ENCODE data around the gene CHMP2A.
A peak's percentile ranks its signal among the peaks of the same experiment; 100 is the strongest.

The CHMP2A gene

DNA sequence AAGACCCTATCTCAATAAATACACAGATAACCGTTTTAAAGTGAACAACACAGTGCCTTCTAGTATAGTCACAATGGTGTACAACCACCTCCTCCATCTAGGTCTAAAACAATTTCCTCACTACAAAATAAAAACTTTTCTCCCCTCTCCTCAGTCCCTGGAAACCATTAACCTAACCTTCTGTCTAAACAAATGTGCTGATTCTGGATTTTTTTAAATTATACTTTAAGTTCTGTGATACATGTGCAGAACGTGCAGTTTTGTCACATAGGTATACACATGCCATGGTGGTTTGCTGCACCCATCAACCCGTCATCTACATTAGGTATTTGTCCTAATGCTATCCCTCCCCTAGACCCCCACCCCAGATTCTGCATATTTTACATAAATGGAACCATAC is 25.5 kb downstream of the CHMP2A start:
- no peak overlapping the region for H3K9ac ChIP-seq
- H3K9me3 ChIP-seq (ENCODE audit: control insufficient read depth, low read length) = no peaks in the 10 kb centered on the region
- H3K27ac ChIP-seq = no peak overlapping the region
- TF ChIP-seq, protein P1, sequence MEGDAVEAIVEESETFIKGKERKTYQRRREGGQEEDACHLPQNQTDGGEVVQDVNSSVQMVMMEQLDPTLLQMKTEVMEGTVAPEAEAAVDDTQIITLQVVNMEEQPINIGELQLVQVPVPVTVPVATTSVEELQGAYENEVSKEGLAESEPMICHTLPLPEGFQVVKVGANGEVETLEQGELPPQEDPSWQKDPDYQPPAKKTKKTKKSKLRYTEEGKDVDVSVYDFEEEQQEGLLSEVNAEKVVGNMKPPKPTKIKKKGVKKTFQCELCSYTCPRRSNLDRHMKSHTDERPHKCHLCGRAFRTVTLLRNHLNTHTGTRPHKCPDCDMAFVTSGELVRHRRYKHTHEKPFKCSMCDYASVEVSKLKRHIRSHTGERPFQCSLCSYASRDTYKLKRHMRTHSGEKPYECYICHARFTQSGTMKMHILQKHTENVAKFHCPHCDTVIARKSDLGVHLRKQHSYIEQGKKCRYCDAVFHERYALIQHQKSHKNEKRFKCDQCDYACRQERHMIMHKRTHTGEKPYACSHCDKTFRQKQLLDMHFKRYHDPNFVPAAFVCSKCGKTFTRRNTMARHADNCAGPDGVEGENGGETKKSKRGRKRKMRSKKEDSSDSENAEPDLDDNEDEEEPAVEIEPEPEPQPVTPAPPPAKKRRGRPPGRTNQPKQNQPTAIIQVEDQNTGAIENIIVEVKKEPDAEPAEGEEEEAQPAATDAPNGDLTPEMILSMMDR (IDR thresholded peaks at IDR 0.05) = no peak
- no peak overlapping the region for H3K4me2 ChIP-seq (ENCODE audit: low read length)
- no peaks in the 10 kb centered on the region for H3K79me2 ChIP-seq
- no peaks in the 10 kb centered on the region for H3K36me3 ChIP-seq (ENCODE audit: control insufficient read depth, insufficient read depth, low read length)
- H3K4me3 ChIP-seq (ENCODE audit: low read depth, low read length) = no peak overlapping the region
- H3K4me1 ChIP-seq = no peaks in the 10 kb centered on the region
- H3K27me3 ChIP-seq (ENCODE audit: control insufficient read depth, insufficient read depth, low read length) = no peaks in the 10 kb centered on the region
- H2AFZ ChIP-seq = no peak overlapping the region

DNA sequence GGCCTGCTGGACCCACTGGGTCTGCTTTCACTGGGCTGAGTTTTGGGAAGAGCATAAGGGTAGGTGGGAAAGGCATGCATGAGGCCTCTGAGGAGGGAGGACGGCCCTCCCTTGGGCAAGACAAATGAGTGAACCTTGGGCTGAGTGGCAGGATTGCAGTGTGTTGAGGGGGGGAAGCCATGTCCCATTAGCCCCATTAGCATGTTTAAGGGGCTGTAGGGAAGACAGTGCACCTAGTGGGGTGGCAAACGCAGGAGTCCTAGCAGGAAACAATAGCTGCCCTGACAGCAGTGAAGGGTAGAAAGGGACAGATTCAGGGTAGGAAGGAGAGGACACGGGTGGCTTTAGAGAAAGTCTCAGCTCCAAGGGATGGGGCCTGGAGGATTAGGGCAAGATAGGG is 32.2 kb downstream of the CHMP2A start:
- TF ChIP-seq, protein P1 (IDR thresholded peaks at IDR 0.05) = no peak
- H3K9ac ChIP-seq = no peak overlapping the region

DNA sequence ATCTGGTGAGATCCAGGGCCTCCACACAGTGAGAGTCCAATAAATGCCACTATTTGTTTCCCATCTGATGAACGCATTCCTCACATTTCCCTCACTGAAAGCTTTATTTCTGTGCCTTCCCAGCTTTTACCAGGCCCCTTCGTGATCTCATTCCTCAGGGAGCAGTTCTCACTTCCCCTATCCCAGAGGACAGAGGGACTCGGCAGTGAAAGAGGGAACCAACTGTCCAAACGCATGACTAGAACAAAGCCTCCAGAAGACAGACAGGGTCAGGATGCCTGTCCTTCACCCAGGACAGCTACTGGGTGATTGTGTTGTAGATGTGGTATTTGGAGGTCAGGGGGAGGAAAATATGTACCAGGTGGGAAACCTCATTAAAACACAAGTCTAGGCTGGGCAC is 33.3 kb downstream of the CHMP2A start:
- Histone ChIP-seq H3K27me3 (ENCODE audit: control insufficient read depth, insufficient read depth, low read length) (no peaks in the 10 kb centered on the region), H2AFZ (no peak overlapping the region), H3K36me3 (ENCODE audit: control insufficient read depth, insufficient read depth, low read length) (no peaks in the 10 kb centered on the region), H3K9ac (no peak overlapping the region), H3K4me1 (peaks cover 8% of the 10 kb centered on the region), H3K4me3 (ENCODE audit: low read depth, low read length) (no peak overlapping the region), H3K79me2 (peaks cover 15% of the 10 kb centered on the region), H3K27ac (no peak overlapping the region), H3K9me3 (ENCODE audit: control insufficient read depth, low read length) (no peaks in the 10 kb centered on the region), H3K4me2 (ENCODE audit: low read length) (no peak overlapping the region)
- TF ChIP-seq, protein P1 (IDR thresholded peaks at IDR 0.05) = no peak

More for the DNA sequence above, 32.2 kb downstream of the CHMP2A start:
- no peak overlapping the region for H3K4me3 ChIP-seq (ENCODE audit: low read depth, low read length)
- peaks cover 4% of the 10 kb centered on the region for H3K79me2 ChIP-seq
- peaks cover 8% of the 10 kb centered on the region for H3K4me1 ChIP-seq
- H2AFZ ChIP-seq = no peak overlapping the region
- H3K27ac ChIP-seq = no peak overlapping the region
- no peak overlapping the region for H3K4me2 ChIP-seq (ENCODE audit: low read length)
- no peaks in the 10 kb centered on the region for H3K36me3 ChIP-seq (ENCODE audit: control insufficient read depth, insufficient read depth, low read length)
- no peaks in the 10 kb centered on the region for H3K27me3 ChIP-seq (ENCODE audit: control insufficient read depth, insufficient read depth, low read length)
- no peaks in the 10 kb centered on the region for H3K9me3 ChIP-seq (ENCODE audit: control insufficient read depth, low read length)

DNA sequence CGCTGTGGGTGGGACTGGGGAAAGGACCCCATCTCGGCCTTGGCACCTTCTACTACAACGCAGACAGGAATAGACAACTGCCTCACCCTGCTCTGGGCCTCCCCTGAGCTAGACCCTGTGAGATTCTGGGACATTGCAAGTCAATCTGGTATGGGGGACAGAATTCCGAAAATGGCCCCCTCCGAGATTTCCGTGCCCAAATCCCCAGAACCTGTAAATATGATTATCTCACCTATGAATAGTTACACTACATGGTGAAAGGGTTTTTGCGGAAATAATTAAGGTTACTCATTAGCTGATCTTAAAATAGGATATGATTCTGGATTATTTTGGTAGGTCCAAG is 34.7 kb downstream of the CHMP2A start:
- peak overlapping the region; percentile 83 for H2AFZ ChIP-seq
- H3K4me2 ChIP-seq (ENCODE audit: low read length) = peak overlapping the region; percentile 75
- H3K9me3 ChIP-seq (ENCODE audit: control insufficient read depth, low read length) = no peaks in the 10 kb centered on the region
- H3K27ac ChIP-seq = peak overlapping the region; percentile 92
- H3K79me2 ChIP-seq = peaks cover 28% of the 10 kb centered on the region
- H3K9ac ChIP-seq = no peak overlapping the region
- peaks cover 8% of the 10 kb centered on the region for H3K4me1 ChIP-seq
- H3K27me3 ChIP-seq (ENCODE audit: control insufficient read depth, insufficient read depth, low read length) = no peaks in the 10 kb centered on the region
- TF ChIP-seq, protein P1 (IDR thresholded peaks at IDR 0.05) = no peak
- no peaks in the 10 kb centered on the region for H3K36me3 ChIP-seq (ENCODE audit: control insufficient read depth, insufficient read depth, low read length)
- peak overlapping the region; percentile 91 for H3K4me3 ChIP-seq (ENCODE audit: low read depth, low read length)
